Epithelial cell of prostate (primary cell): ENCODE results near the gene TMEM185B.

Experiments
- DNase-seq: peaks from one replicate; pipeline ENCODE4 v3.0.0-alpha.2; 2011; ENCODE audit warnings: low read depth, low spot score
- H3K27ac ChIP-seq: fragments of 450-650 bp; 2 replicates; pipeline ENCODE4 v1.5.1; 2017; ENCODE audit warnings: mild to moderate bottlenecking

The TMEM185B gene

DNA sequence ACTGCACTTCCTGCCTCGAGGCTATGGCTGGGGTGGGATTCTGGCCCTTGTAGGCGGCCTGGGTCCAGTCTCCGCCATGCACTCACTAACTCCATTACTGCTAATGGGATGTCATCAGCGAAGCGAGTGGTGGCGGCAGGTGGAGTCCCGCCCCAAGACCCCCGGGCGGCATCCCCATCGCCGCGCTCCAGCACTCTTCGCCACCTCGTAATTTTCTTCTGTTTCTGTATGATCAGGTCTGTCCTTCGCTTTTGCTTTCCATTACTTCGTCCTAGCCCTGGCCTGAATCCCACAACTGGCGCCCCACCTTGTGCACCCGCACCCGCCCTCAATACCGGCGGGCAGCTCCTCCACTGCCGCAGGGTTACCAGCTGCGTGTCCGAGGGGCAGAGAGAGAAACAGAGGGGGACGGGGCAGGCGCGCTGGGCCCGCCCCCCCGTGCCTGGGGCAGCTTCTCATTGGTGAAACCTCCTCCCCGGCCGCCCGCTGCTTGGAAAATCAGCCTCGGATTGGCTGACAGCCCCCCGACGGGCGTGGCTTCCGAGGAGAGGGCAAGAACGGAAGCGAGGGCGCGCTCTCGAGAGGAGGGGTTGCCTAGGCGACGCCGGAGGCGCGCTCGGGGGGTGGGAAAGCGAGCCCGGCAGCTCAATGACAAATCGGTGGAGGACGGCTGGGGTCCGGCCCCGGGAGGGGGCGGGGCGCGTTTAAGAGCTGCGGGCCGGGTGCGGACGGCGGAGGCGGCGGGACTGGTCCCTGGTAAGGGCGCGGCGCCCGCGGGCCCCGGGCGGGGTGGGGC is 29.2 kb upstream of the TMEM185B start, which contains the start of gene RALB:
RALB (plus strand) TSS at position 628 of the 796 bp plus-strand sequence. CDS start 25,813 bp downstream, outside the sequence.
- DNase-seq: peak; percentile 85
- peak within 1 kb of the TSS; percentile 90 for H3K27ac ChIP-seq

DNA sequence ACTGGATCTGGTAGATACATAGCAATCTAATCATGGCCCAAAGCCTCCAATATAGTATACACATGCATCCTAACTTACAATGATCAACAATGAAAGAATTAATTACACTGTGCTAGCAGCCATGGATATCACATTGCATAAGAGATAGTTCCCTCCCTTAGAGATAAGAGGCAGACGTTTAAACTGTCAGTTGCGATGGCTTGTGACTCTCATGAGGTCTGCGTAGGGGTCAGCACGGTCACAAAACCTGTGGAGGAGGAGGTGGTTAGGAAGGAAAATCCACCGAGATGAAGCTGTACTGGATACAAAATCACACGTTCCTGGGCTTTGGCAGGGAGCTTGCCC is 28.7 kb upstream of the TMEM185B start:
- no peak for DNase-seq
- H3K27ac ChIP-seq: no peak overlapping the region

- H3K27ac ChIP-seq: no peak overlapping the region
- no peak for DNase-seq
Observed at GRCh38 chr2:120251078-120251477, 27.9 kb upstream of the TMEM185B start.

DNA sequence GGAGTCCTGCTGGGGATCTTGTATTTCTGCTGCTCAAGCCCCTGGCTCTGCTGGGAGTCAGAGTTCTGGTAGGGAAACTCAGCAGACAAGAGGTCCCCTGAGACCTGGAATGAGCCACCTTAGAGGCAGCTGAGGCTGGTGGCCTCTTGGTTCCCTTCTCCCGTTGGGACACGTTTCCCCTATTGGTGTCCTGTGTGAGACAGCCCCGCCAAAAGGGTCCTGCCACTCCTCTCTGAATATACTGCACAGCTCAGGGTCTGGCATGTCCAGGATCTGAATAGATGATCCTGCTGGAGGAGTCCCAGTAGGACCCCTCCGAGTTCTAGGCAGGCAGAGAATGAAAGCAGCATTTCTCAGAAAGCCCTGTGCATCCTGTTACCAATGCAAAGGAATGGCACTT is 27.4 kb upstream of the TMEM185B start:
- DNase-seq: no peak
- H3K27ac ChIP-seq: no peak overlapping the region

- no peak for DNase-seq
- no peak overlapping the region for H3K27ac ChIP-seq
Observed at GRCh38 chr2:120247851-120248250, 24.7 kb upstream of the TMEM185B start.

- H3K27ac ChIP-seq: no peak overlapping the region
- DNase-seq: no peak
Observed at GRCh38 chr2:120246546-120247300, 23.5 kb upstream of the TMEM185B start.

GRCh38 chr2:120245520-120246332 is 22.5 kb upstream of the TMEM185B start:
- no peak overlapping the region for H3K27ac ChIP-seq
- no peak for DNase-seq

DNA sequence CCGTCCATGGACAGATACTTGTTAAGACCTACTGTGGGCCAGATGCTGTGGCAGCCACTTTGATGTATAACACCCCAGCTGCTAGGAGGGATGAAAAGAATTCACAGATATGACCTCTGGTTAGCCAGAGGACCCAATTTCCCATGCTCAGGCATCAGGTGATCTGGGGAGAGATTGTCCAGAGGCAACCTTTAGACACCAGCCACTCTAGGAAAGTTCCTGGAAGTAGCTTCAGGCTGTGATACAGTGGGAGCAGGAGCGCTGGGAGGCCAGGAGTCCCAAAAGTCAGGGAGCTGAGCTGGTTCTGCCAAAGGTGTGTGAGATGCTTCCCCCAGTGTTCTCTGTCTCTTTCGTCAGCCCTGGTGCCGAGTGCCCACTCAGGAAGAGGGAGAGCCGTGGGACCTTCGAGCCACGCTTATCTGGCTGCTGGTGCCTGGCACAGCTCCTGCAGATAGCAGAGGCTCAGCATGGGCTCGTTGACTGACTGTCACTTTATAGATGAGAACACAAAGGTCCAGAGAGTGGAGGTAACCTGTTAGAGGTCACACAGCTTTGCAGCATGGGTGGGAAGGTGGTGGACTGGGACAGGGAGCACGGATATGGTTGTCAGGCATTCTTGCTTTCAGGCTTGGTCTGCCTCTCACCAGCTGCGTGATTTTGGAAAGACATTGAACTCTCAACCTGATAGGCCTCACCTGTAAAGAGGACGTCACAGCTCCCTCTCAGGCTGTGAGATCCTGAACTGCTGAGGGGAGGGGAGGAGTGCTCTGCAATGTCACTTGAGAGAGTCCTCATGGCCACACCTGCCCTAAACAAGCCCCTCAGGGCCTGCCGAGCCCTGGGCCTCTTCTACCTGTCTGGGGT is 21.7 kb upstream of the TMEM185B start:
- H3K27ac ChIP-seq: no peak overlapping the region
- no peak for DNase-seq

- no peak for DNase-seq
- H3K27ac ChIP-seq: no peak overlapping the region
Observed at GRCh38 chr2:120243875-120244553, 20.8 kb upstream of the TMEM185B start.

DNA sequence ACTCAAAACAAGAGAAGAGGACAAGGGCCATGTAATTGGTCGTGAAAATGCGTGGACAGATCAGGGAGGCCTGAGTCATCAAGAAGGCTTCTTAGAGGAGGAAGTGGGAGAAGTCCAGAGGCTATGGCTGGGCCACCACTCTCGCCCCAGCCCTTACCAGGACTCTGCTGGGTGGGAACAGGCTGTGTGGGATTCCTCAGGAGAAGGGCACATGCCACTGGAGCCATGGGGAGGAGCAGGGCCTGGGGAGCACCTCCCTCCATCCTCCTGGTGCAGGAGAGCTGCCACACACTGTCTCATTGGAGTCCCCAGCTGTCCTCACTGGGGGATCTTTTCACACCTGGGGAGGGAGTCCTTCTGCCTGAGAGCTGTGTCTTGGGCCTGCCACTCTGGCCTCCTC is 20.0 kb upstream of the TMEM185B start:
- no peak for DNase-seq
- peak overlapping the region; percentile 28 for H3K27ac ChIP-seq

DNA sequence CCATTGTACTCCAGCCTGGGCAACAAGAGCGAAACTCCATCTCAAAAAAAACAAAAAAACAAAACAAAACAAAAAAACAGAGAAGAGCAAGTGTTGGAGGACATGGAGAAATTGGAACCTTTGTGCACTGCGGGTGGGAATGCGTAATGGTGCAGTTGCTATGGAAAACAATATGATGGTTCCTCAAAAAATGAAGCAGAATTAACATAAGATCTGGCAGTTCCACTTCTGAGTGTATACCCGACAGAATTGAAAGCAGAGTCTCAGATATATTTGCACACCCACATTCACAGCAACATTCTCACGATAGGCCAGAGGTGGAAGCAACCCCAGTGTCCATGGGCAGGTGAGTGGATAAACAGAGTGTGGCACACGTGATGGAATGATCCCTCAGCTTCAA is 18.5 kb upstream of the TMEM185B start:
- H3K27ac ChIP-seq: no peak overlapping the region
- no peak for DNase-seq

DNA sequence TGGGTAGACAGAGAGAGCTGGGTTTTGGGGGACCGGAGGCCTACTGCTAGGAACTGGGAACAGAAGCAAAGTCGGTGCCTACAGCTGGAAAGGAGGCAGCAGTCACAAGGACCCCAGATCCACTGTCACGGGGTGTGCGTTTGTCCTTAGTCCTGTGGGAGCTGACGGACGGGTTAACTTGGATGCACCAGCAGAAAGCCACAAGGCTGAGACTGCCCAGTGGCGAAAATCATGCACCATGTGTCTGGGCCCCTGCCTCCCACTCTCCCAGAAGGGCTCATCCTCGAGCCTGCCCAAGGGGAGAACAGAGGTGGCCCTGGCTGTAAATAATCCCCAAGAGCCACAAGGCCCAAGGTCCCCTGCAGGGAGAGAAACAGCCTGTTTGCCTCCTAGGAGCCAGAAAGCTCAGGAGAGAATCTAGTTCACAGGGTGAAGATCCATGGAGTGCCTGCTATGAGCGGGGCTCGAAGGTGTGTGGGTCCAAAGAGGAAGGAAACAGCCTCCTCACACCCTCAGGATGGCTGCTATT is 17.8 kb upstream of the TMEM185B start:
- no peak for DNase-seq
- H3K27ac ChIP-seq: no peak overlapping the region

DNA sequence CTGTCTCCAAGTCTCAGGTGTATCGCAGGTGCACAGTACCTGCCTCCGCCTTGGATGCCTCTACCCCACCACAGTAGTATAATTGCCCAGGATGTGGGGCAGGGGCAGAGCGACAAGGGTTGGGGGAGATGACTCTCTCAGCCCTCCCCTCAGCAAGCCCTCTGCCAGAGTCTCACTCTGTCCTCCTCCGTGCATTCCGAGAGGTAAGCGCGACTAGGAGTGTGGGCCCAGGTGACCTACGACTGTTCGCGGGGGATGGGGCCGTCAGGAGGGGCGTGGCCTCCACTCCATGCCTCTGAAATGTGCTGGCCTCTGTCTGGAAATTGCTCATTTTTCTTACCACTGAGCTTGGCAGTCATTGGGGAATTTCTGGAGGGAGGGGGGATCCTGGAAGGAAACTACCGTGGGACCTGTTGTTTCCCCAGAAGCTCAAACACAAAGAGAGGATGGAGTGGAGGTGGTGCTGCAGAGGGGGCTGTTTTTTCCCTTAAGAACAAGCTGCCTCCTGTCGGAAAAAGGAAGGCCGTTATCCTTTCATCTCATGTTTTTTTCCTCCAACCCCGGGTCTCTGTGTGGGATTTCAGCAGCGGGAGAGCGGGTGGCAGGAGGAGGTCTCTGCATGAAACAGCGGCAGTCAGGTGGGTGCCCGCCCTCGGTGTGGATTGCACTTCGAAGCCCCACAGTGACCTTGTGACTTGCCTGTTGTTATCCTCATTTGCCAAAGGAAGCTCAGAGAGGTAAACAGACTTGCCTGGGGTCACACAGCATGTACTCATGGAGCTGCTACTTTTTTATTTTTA is 16.5 kb upstream of the TMEM185B start:
- H3K27ac ChIP-seq: peak overlapping the region; percentile 78

DNA sequence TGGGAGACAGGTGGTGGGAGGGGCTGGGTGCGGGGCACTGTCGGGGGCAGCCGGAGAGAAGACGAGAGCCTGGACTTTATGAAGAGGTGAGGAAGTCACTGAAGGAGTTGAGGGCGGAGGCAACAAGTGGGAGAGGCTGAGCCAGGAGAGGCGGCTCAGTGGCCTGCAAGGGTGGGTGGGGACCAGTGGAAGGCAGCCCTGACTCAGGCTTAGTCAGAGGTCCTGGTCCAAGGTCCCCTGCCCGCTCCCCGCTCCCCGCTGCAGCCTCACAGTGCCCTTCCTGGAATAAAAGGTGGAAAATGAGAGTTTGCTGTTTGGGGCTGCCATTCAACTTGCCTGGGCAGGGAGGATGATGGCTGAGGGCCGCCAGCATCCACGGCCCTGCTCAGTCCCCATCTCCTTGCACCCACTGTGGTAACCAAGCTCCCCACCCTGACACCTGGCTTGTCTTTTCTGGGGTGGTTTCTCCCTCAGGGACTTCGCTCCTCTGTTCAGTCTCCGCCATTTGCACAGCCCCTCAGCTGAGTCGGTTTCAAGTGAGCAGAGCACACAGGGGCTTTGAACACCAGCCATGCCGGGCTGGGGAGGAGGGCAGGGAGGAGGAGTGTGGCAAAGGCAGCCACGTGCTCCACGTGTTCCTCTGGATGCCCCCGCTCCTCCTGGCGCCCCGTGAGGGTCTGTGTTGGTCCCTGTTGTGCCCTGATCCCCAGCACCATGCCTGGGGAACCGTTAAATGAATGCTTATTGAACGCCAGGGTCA is 15.7 kb upstream of the TMEM185B start:
- peak overlapping the region; percentile 78 for H3K27ac ChIP-seq
- DNase-seq: no peak

More for the DNA sequence above, 16.5 kb upstream of the TMEM185B start:
- no peak for DNase-seq

GRCh38 chr2:120237491-120237902 is 14.3 kb upstream of the TMEM185B start:
- DNase-seq: no peak
- peak overlapping the region; percentile 78 for H3K27ac ChIP-seq

DNA sequence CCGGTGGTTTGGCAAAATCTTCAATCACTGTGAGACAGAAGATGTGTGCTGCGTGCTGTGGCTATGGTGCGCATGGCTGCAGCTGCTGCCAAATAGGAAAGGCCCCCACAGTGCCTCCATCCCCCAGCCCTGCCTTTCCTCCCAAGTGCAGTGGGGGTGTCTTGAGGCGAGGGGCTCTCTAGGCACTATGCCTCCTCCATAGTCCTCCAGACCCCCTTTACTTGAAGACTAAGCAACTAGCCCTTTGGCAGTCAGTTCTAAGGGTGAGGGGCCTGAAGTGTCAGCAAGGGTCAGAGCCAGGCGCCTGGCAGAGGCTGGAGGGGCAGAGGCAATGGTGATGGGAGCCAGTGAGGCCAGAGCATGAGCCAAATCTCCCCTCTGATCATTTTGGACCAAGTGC is 13.6 kb upstream of the TMEM185B start:
- DNase-seq: no peak

GRCh38 chr2:120236316-120236715 is 13.1 kb upstream of the TMEM185B start:
- no peak overlapping the region for H3K27ac ChIP-seq

More for the DNA sequence above, 13.6 kb upstream of the TMEM185B start:
- H3K27ac ChIP-seq: no peak overlapping the region

More at GRCh38 chr2:120236316-120236715, 13.1 kb upstream of the TMEM185B start:
- no peak for DNase-seq
